ENCODE measurements around the gene IL1A.

Gene IL1A

GRCh38 chr2:112809112-112809511 is 24.8 kb upstream of the IL1A start:
- H3K4me3 ChIP-seq (ENCODE audit: low read depth, low read length): no peak overlapping the region
- no peak for TF ChIP-seq CTCF (IDR thresholded peaks at IDR 0.05; ENCODE audit: borderline replicate concordance, insufficient read depth, low read depth, low read length)

GRCh38 chr2:112807233-112807807 is 23.0 kb upstream of the IL1A start:
- no peak overlapping the region for H3K4me3 ChIP-seq (ENCODE audit: low read depth, low read length)
- TF ChIP-seq CTCF (IDR thresholded peaks at IDR 0.05; ENCODE audit: borderline replicate concordance, insufficient read depth, low read depth, low read length): no peak

- H3K4me3 ChIP-seq (ENCODE audit: low read depth, low read length): no peak overlapping the region
- no peak for TF ChIP-seq CTCF (IDR thresholded peaks at IDR 0.05; ENCODE audit: borderline replicate concordance, insufficient read depth, low read depth, low read length)
Measured at GRCh38 chr2:112805542-112805941, 21.2 kb upstream of the IL1A start.

GRCh38 chr2:112803691-112804521 is 19.6 kb upstream of the IL1A start:
- H3K4me3 ChIP-seq (ENCODE audit: low read depth, low read length): no peak overlapping the region
- no peak for TF ChIP-seq CTCF (IDR thresholded peaks at IDR 0.05; ENCODE audit: borderline replicate concordance, insufficient read depth, low read depth, low read length)

GRCh38 chr2:112800881-112801583 is 16.7 kb upstream of the IL1A start:
- no peak for TF ChIP-seq CTCF (IDR thresholded peaks at IDR 0.05; ENCODE audit: borderline replicate concordance, insufficient read depth, low read depth, low read length)
- H3K4me3 ChIP-seq (ENCODE audit: low read depth, low read length): no peak overlapping the region

- TF ChIP-seq CTCF (IDR thresholded peaks at IDR 0.05; ENCODE audit: borderline replicate concordance, insufficient read depth, low read depth, low read length): no peak
- no peak overlapping the region for H3K4me3 ChIP-seq (ENCODE audit: low read depth, low read length)
Measured at GRCh38 chr2:112798979-112799975, 15.0 kb upstream of the IL1A start.
